ENCODE data around the gene NEK10.

GRCh38 chr3:27378331-27378730 lies 9.1 kb upstream of the NEK10 start:
- TF ChIP-seq CTCF (conservative IDR thresholded peaks at IDR 0.05; ENCODE audit: low read length) (no peak), EZH2phosphoT487 (IDR thresholded peaks at IDR 0.05; ENCODE audit: borderline replicate concordance, low read depth, low read length) (no peak)

Measured in OCI-LY7 (cell line).